Esophagus muscularis mucosa (tissue), 4 donors: Measurements from ENCODE around the gene KAZN. TPM values are rescaled to one million over a fixed set of nuclear protein-coding genes. Genes with fewer than 3 reads are reported as not detected.

Experiments used
- DNase-seq: peaks from one replicate; pipeline ENCODE4 v3.0.0-alpha.2; 2017; ENCODE audit errors: extremely low spot score
- H3K27ac ChIP-seq, 4 donors: fragments of 200-600 bp; sonication (generic); replicated peaks in 1 of 4; 1 replicate in 3 of 4; 2 replicates in 1 of 4; pipeline ENCODE4 v1.5.1; 2016 to 2019; ENCODE audit warnings: mild to moderate bottlenecking in 1 of 4
- H3K27me3 ChIP-seq, 4 donors: fragments of 200-600 bp; sonication (generic); one replicate each; pipeline versions ENCODE4 v1.5.1 to v1.6.0; 2016 to 2019
- H3K36me3 ChIP-seq, 4 donors: fragments of 200-600 bp; sonication (generic); one replicate each; pipeline ENCODE4 v1.5.1; 2016 to 2019
- H3K4me1 ChIP-seq, 4 donors: fragments of 200-600 bp; sonication (generic); one replicate each; pipeline ENCODE4 v1.5.1; 2016 to 2019
- H3K4me3 ChIP-seq, 4 donors: fragments of 200-600 bp; sonication (generic); 1 replicate in 2 of 4; 2 replicates in 2 of 4; pipeline ENCODE4 v1.5.1; 2016 to 2019; ENCODE audit warnings: mild to moderate bottlenecking in 4 of 4, moderate library complexity in 1 of 4
- H3K9me3 ChIP-seq, 4 donors: fragments of 200-600 bp; sonication (generic); 1 replicate in 3 of 4; 2 replicates in 1 of 4; pipeline ENCODE4 v1.5.1; 2016 to 2019
- CTCF ChIP-seq, 3 experiments: fragments of 200-600 bp in 2 of 3; fragments of 450-650 bp in 1 of 3; sonication (generic) in 2 of 3; IDR thresholded peaks; one replicate each; pipeline ENCODE4 v1.5.1; 2017 to 2019; ENCODE audit warnings: antibody characterized with exemption in 3 of 3, mild to moderate bottlenecking in 2 of 3, moderate library complexity in 1 of 3
- EP300 ChIP-seq: sonication (generic); formaldehyde crosslinking; IDR thresholded peaks from one replicate; pipeline ENCODE4 v1.6.1; 2017; ENCODE audit warnings: antibody characterized with exemption
- POLR2A ChIP-seq: fragments of 450-650 bp; IDR thresholded peaks from one replicate; pipeline ENCODE4 v1.6.1; 2017; ENCODE audit warnings: antibody characterized with exemption, moderate library complexity, mild to moderate bottlenecking, low read depth
- POLR2AphosphoS5 ChIP-seq, 2 donors: sonication (generic); formaldehyde crosslinking; IDR thresholded peaks; one replicate each; pipeline ENCODE4 v1.6.1; 2017; ENCODE audit warnings: antibody characterized with exemption in 2 of 2
- WGBS: methylation state at CpG from one replicate; pipeline ENCODE4 v1.1.5; 2018; 5-methylcytosine and 5-hydroxymethylcytosine counted together
- intact Hi-C: fragments of 100-400 bp; cut with DNase I; formaldehyde crosslinking; loops from one replicate; pipeline ENCODE4 v1.15.1; 2023
- total RNA-seq, 4 donors: library from RNA; depleted of rRNA; stranded (reverse); fragments of >200 nt; gene quantifications; one replicate each; pipeline versions ENCODE4 v1.1.0 to v1.2.1, GENCODE V29; 2016

The KAZN gene
- total RNA-seq, 4 donors from 2014 or later = 9.9 to 14.1 (median 11.9) TPM

GRCh38 chr1:15141935-15142539 lies 543.6 kb downstream of the KAZN start:
- WGBS = 12% methylated on average over 6 of the region's 6 CpGs
- H3K27ac ChIP-seq = no peak overlapping the region
- H3K4me3 ChIP-seq = no peak overlapping the region
- intact Hi-C loops = no loop called here
- TF ChIP-seq POLR2AphosphoS5 (IDR thresholded peaks at IDR 0.05) (no peak), EP300 (no peak), CTCF (IDR thresholded peaks at IDR 0.05) (no peak), POLR2A (no peak)
- no peak for DNase-seq
- H3K27me3 ChIP-seq = no peaks in the 10 kb centered on the region
- H3K4me1 ChIP-seq = peaks cover 0 to 10% (median 8%) of the 10 kb centered on the region in 4 donors
- no peaks in the 10 kb centered on the region for H3K36me3 ChIP-seq
- H3K9me3 ChIP-seq = no peaks in the 10 kb centered on the region

GRCh38 chr1:15145327-15145726 lies 546.8 kb downstream of the KAZN start:
- Histone ChIP-seq H3K9me3 (no peaks in the 10 kb centered on the region), H3K4me3 (no peak overlapping the region), H3K36me3 (no peaks in the 10 kb centered on the region), H3K27ac (no peak overlapping the region), H3K4me1 (peaks cover 0 to 10% (median 8%) of the 10 kb centered on the region in 4 donors), H3K27me3 (no peaks in the 10 kb centered on the region)
- TF ChIP-seq EP300 = no peak
- TF ChIP-seq POLR2A = no peak
- no peak for TF ChIP-seq CTCF (IDR thresholded peaks at IDR 0.05)
- no peak for TF ChIP-seq POLR2AphosphoS5 (IDR thresholded peaks at IDR 0.05)
- intact Hi-C loops = no loop called here
- 66% methylated on average over 2 of the region's 2 CpGs for WGBS
- DNase-seq = no peak

- DNase-seq = no peak
- H3K9me3 ChIP-seq = no peaks in the 10 kb centered on the region
- intact Hi-C loops = no loop called here
- WGBS = 57% methylated on average over 4 of the region's 4 CpGs
- peaks cover 0 to 15% (median 9%) of the 10 kb centered on the region in 4 donors for H3K4me1 ChIP-seq
- no peaks in the 10 kb centered on the region for H3K27me3 ChIP-seq
- no peaks in the 10 kb centered on the region for H3K36me3 ChIP-seq
- no peak overlapping the region for H3K4me3 ChIP-seq
- no peak for TF ChIP-seq POLR2A
- no peak for TF ChIP-seq EP300
- H3K27ac ChIP-seq = no peak overlapping the region
Measured at GRCh38 chr1:15146142-15146680, 547.7 kb downstream of the KAZN start.

GRCh38 chr1:15146971-15147376 lies 548.5 kb downstream of the KAZN start:
- 72% methylated on average over 4 of the region's 4 CpGs for WGBS
- Histone ChIP-seq H3K27ac (no peak overlapping the region), H3K9me3 (no peaks in the 10 kb centered on the region), H3K4me1 (peaks cover 3 to 16% (median 8%) of the 10 kb centered on the region in 4 donors), H3K36me3 (no peaks in the 10 kb centered on the region), H3K27me3 (no peaks in the 10 kb centered on the region), H3K4me3 (no peak overlapping the region)
- intact Hi-C loops = no loop called here
- DNase-seq = no peak
- TF ChIP-seq CTCF (IDR thresholded peaks at IDR 0.05) (no peak), POLR2A (no peak), EP300 (no peak), POLR2AphosphoS5 (IDR thresholded peaks at IDR 0.05) (no peak)

- H3K27me3 ChIP-seq = no peaks in the 10 kb centered on the region
- H3K4me1 ChIP-seq = peaks cover 6 to 22% (median 16%) of the 10 kb centered on the region in 4 donors
- no peak overlapping the region for H3K27ac ChIP-seq
- no peaks in the 10 kb centered on the region for H3K9me3 ChIP-seq
- intact Hi-C loops = no loop called here
- TF ChIP-seq POLR2AphosphoS5 (IDR thresholded peaks at IDR 0.05) = no peak
- no peak for TF ChIP-seq POLR2A
- TF ChIP-seq CTCF (IDR thresholded peaks at IDR 0.05) = no peak
- no peak for TF ChIP-seq EP300
- no peak overlapping the region for H3K4me3 ChIP-seq
- 91% methylated on average over 6 of the region's 6 CpGs for WGBS
- DNase-seq = no peak
- H3K36me3 ChIP-seq = no peaks in the 10 kb centered on the region
Measured at GRCh38 chr1:15148004-15148403, 549.5 kb downstream of the KAZN start.
